SK-N-MC (cell line): Measurements from ENCODE around the gene CCR5.

Experiments used
- EZH2 ChIP-seq: fragments of 200-600 bp; sonication (generic); IDR thresholded peaks from one replicate; pipeline ENCODE4 v1.6.1; 2017; ENCODE audit warnings: antibody characterized with exemption
- FOXP2 ChIP-seq: optimal IDR thresholded peaks from 2 replicates; pipeline ENCODE3; 2011; ENCODE audit warnings: mild to moderate bottlenecking, moderate library complexity; ENCODE audit not compliant: insufficient read depth; ENCODE audit errors: extremely low read length, control extremely low read depth
- POLR2AphosphoS5 ChIP-seq: IDR thresholded peaks from 2 replicates; pipeline ENCODE4 v1.6.1; 2012; ENCODE audit warnings: mild to moderate bottlenecking, low read depth, low read length, borderline replicate concordance

GRCh38 chr3:46354478-46354877 is 16.3 kb upstream of the CCR5 start:
- TF ChIP-seq POLR2AphosphoS5, result no peak
- TF ChIP-seq EZH2, result no peak
- no peak for TF ChIP-seq FOXP2
